ENCODE results near the gene GLP2R. TPM values are rescaled to one million over a fixed set of nuclear protein-coding genes. Genes with fewer than 3 reads are reported as not detected.

GLP2R gene
- total RNA-seq, 4 donors from 2014 or later, result 1.1 TPM; not detected in 3

DNA sequence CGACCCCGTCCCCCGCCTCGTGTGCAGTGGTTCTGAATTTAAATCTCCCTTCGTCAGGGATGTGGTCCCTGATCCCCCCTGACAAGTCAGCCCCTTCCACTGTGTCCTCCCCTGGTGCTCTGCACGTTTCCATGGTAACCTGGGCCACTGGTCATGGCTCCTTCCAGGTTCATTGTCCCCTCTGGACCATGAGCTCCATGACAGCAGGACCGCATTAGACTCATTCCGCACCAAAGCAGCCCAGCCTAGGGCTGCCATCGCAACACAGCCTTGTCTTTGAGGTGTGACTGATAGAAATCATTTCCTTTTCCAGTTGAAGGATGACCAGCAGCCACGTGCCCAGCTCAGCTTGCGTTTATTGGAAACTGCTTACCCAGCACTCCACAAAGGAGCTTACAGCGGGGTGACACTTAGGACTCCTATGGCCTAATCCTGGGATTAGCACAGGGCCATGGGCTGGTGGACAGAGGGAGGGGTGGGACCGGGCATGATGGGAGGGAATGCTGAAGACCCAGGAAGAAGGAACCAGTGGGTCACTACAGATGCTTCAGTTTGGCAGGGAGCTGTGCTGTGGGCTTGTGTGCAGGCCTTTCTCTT lies 71.7 kb downstream of the GLP2R start:
- Histone ChIP-seq H3K9me3 (no peaks in the 10 kb centered on the region), H3K36me3 (no peaks in the 10 kb centered on the region), H3K4me1 (no peaks in the 10 kb centered on the region), H3K27me3 (no peaks in the 10 kb centered on the region), H3K27ac (no peak overlapping the region), H3K4me3 (no peak overlapping the region)
- intact Hi-C loops (cut with DNase I; ENCODE audit: low total_unique reads) (no loop called here), in situ Hi-C loops (cut with MboI; ENCODE audit: low sequenced_read_pairs in 4 of 4) (no loop called here)
- TF ChIP-seq, protein P1, sequence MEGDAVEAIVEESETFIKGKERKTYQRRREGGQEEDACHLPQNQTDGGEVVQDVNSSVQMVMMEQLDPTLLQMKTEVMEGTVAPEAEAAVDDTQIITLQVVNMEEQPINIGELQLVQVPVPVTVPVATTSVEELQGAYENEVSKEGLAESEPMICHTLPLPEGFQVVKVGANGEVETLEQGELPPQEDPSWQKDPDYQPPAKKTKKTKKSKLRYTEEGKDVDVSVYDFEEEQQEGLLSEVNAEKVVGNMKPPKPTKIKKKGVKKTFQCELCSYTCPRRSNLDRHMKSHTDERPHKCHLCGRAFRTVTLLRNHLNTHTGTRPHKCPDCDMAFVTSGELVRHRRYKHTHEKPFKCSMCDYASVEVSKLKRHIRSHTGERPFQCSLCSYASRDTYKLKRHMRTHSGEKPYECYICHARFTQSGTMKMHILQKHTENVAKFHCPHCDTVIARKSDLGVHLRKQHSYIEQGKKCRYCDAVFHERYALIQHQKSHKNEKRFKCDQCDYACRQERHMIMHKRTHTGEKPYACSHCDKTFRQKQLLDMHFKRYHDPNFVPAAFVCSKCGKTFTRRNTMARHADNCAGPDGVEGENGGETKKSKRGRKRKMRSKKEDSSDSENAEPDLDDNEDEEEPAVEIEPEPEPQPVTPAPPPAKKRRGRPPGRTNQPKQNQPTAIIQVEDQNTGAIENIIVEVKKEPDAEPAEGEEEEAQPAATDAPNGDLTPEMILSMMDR (IDR thresholded peaks at IDR 0.05 in 4 of 5, conservative IDR thresholded peaks at IDR 0.05 in 1 of 5), result no peak
- TF ChIP-seq POLR2A (IDR thresholded peaks at IDR 0.05), result no peak
- DNase-seq (no peak), ATAC-seq (no peak)

DNA sequence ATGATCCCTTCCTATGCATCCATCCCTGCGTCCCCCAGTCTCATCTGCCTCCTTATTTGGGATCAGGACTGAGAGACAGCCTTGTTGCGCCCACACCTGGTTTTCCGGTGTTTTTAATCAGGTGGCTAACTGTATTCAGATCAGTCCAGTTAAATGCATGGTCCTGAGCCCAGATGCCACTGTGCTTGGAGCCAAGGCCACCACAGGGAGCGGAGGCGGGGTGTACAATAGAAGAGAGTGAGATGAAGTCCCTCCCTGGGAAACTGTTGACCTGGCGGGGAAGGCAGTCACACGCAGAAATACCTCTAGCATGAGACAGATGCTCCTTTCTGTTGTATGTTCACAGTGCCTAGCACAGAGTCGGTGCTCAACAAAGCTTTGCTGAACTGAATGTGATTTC lies 73.1 kb downstream of the GLP2R start:
- intact Hi-C loops (cut with DNase I; ENCODE audit: low total_unique reads) (no loop called here), in situ Hi-C loops (cut with MboI; ENCODE audit: low sequenced_read_pairs in 4 of 4) (no loop called here)
- H3K9me3 ChIP-seq, result no peaks in the 10 kb centered on the region
- H3K4me1 ChIP-seq, result no peaks in the 10 kb centered on the region
- H3K27me3 ChIP-seq, result no peaks in the 10 kb centered on the region
- no peak for DNase-seq
- no peaks in the 10 kb centered on the region for H3K36me3 ChIP-seq
- ATAC-seq, result no peak
- no peak for TF ChIP-seq POLR2A (IDR thresholded peaks at IDR 0.05)
- TF ChIP-seq, protein P1 (IDR thresholded peaks at IDR 0.05 in 4 of 5, conservative IDR thresholded peaks at IDR 0.05 in 1 of 5), result no peak
- no peak overlapping the region for H3K27ac ChIP-seq
- no peak overlapping the region for H3K4me3 ChIP-seq

DNA sequence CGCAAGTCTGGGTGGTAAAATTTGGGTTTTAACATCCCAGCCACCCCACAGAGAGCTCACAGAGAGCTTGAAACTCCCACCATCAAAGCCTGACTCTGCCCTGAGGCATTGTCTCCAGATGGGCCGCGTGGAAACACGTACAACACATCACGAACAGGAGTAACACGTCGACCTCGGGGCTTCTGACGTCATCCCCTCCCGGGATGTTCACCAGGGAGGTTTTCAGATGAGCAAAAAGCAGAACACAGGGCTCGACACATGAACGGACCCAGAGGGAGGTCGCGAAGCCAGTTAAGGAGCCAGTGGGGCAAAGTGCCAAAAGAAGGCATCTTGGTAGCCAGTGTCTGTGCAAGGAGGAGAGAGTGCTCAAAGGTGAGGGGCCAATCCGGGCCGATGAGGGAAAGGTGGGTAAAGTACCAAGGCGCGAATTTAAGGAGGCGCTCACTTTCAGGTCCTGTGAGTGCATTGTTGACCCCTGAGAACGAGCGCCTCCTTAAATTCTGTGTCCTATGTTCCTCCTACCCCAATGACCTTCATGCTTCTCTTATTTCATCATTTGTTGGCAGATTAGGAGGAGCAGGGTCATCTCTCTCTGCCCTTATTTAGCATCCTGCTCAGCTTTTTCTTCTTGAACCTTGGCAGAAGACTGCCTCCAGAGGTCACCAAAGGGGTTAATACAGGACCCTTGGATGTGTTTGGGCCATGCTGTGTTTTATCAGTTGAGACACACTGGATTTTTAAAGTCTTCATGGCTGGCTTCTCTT lies 73.7 kb downstream of the GLP2R start:
- Histone ChIP-seq H3K9me3 (no peaks in the 10 kb centered on the region), H3K27ac (no peak overlapping the region), H3K4me3 (no peak overlapping the region), H3K27me3 (no peaks in the 10 kb centered on the region), H3K4me1 (no peaks in the 10 kb centered on the region), H3K36me3 (no peaks in the 10 kb centered on the region)
- in situ Hi-C loops (cut with MboI; ENCODE audit: low sequenced_read_pairs in 4 of 4), result loop anchor here in 3 of 4 donors (25.0 kb wide), 3 partner anchors 87 to 713 kb away; partner anchors contain the start of gene GSG1L2 (in 1 of the 3)
- peak in 1 of 2 donors; percentile 27 for ATAC-seq
- TF ChIP-seq POLR2A (IDR thresholded peaks at IDR 0.05), result no peak
- TF ChIP-seq, protein P1 (IDR thresholded peaks at IDR 0.05 in 4 of 5, conservative IDR thresholded peaks at IDR 0.05 in 1 of 5), result no peak
- intact Hi-C loops (cut with DNase I; ENCODE audit: low total_unique reads), result no loop called here
- DNase-seq, result no peak

DNA sequence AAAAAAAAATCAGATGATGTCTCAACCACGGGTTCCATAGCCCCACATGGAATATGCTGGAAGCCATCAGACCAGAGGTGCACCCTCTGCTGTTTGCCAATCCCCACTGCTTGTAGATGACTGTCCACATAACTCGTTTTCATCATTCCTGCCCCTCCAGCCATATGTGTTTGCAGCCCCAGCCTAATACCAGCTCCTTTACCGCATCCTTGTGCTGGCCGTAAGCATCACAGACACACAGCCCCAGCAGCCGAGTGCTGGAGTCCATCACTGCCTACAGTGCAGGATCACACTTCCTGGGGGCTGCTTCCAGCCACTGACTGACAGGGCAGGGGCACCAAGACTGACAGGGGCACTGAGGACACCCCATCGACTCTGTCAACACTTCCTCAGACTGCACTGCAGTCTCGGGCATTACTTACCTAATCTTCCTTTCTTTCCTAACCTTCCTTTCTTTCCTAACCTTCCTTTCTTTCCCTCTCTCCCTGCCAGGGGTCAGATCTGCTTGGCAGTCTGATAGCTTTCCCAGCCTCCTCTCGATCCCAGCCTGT lies 74.4 kb downstream of the GLP2R start:
- in situ Hi-C loops (cut with MboI; ENCODE audit: low sequenced_read_pairs in 4 of 4), result loop anchor here in 3 of 4 donors (25.0 kb wide), 3 partner anchors 88 to 712 kb away; partner anchors contain the start of gene GSG1L2 (in 1 of the 3)
- ATAC-seq, result peak in 1 of 2 donors; percentile 8

More for the DNA sequence above, 74.4 kb downstream of the GLP2R start:
- no peaks in the 10 kb centered on the region for H3K9me3 ChIP-seq
- peak overlapping the region in 1 of 4 donors; percentile 29 for H3K27ac ChIP-seq
- no peaks in the 10 kb centered on the region for H3K27me3 ChIP-seq
- no peak for TF ChIP-seq POLR2A (IDR thresholded peaks at IDR 0.05)
- TF ChIP-seq, protein P1 (IDR thresholded peaks at IDR 0.05 in 4 of 5, conservative IDR thresholded peaks at IDR 0.05 in 1 of 5), result no peak
- no peak overlapping the region for H3K4me3 ChIP-seq
- H3K36me3 ChIP-seq, result no peaks in the 10 kb centered on the region
- intact Hi-C loops (cut with DNase I; ENCODE audit: low total_unique reads), result no loop called here
- DNase-seq, result no peak
- no peaks in the 10 kb centered on the region for H3K4me1 ChIP-seq

All from gastrocnemius medialis (tissue), 4 donors.